Mucosa of gallbladder (tissue), 1 donor: Measurements from ENCODE around the gene YTHDF1. TPM values are rescaled to one million over a fixed set of nuclear protein-coding genes. Genes with fewer than 3 reads are reported as not detected.
A peak's percentile ranks its signal among the peaks of the same experiment; 100 is the strongest.

Experiments used
- DNase-seq: peaks from one replicate; pipeline ENCODE4 v3.0.0-alpha.2; 2020; ENCODE audit warnings: low spot score
- total RNA-seq: library from RNA; stranded (reverse); gene quantifications from one replicate; pipeline ENCODE4 v1.2.1, GENCODE V29; 2021
- donor health status: DM: no; HTN: no; CAD: no.

YTHDF1 gene
- total RNA-seq, 1 donor from 2014 or later = 40.8 TPM

DNA sequence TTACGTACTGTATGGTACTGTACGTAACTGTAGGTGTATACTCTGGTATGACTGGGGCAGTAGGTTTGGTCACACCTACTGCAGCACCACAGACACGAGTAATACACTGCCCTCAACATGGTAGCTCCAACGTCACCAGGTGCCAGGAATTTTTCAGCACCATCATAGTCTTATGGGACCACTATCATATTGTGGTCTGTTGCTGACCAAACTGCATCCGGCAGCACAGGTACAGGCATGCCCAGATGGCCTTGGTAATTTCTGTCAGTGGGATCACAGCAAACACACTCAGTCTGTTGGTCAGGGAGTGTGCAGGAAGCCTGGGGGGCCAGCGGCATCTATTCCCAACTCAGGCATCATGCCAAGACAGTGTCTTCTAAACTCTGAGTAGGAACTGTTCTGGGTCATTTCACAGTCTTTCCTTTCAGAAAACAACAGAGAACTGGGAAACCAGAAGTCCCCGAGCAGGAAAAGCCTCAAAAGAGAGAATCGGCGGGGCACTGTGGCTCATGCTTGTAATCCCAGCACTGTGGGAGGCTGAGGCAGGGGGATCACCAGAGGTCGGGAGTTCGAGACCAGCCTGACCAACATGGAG lies 5.8 kb downstream of the YTHDF1 start:
- DNase-seq = no peak

GRCh38 chr20:63208346-63208909 lies 7.5 kb downstream of the YTHDF1 start:
- DNase-seq = no peak

- no peak for DNase-seq
These were observed 9.1 kb downstream of the YTHDF1 start for GRCh38 chr20:63206878-63207277.

GRCh38 chr20:63205896-63206295 lies 10.0 kb downstream of the YTHDF1 start:
- no peak for DNase-seq

GRCh38 chr20:63204362-63204761 lies 11.6 kb downstream of the YTHDF1 start:
- no peak for DNase-seq

DNA sequence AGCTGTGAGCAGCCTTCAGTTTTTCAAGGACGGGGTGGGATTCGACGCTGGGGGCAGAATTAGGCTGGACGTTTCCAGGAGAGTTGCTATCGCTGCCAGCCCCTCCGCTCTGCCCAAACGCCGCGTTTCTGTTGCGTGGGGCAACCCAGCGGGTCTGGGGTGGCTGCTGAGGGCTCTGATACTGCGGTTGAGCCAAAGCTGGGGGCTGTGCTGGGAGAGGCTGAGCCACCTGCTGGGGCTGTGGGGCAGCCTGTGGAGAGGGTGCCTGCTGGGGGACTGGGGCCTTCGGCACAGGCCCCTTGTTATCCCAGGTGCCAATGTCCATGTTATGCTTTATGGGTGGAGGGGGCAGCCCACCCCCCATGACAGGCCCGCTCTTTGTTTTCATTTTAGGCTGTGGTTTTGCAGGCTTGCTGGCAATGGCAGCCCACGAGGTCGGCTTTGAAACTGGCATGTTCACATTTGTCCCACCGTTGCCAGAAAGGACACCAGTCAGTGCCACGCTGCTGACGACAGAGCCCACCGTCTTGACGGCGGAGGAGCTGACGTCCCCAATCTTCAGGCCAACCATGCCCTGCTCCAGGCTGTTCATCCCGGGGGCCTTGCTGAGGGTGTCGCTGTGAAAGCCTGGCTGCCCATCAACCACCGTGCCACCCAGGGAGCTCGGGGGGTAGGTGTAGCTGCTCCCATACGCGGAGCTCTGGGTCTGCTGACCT lies 13.0 kb downstream of the YTHDF1 start:
- DNase-seq = no peak

- DNase-seq = no peak
These were observed 13.9 kb downstream of the YTHDF1 start for GRCh38 chr20:63202021-63202420.

GRCh38 chr20:63198606-63199005 lies 17.3 kb downstream of the YTHDF1 start:
- no peak for DNase-seq

DNA sequence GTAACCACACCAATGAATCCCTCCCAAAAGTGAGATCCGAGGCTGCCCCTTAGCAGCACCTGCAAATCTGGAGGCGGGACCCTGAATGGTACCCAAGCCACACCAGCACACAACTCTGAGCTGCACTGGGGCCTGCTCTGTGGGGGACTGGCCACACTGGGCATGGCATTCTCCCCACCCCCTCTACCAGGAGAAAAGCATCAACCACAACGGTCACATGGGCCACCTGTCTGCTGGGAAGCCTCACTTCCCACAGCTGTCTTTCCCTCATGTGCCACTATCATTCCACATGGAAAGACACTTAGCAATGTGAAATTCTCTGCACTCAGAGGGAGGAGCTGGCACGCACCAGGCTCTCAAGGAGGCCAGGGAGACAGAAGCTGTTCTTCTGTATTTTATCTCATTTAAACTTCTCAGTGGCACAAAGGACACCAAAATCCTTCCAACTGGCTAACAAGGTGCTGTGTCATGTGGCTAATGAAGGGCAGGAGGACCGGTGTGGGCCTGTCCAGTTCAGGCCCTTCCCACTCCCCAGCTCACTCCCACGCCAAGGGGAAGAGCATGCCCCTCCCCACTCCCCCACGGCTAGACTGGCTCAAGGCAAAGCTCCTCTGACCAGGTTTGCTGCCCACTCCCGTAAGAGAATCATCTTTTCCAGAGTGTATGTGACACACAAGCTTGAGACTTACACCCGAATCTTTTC lies 19.0 kb downstream of the YTHDF1 start:
- DNase-seq = no peak

DNA sequence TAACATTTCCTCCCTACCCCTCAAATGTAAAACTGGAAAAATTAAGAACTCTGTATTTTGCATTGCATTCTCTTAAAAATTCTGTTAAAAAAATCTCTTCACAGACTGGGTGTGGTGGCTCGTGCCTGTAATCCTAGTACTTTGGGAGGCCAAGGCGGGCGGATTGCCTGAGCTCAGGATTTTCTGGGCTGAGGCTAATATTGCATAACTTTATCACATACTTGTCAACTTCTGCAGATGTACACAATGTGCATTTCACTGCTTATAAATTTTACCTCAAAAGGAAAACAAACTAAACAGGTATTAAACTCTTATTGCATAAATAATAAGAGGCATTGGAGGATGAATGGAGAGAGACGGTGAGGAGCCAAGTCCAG lies 21.1 kb downstream of the YTHDF1 start:
- no peak for DNase-seq

DNA sequence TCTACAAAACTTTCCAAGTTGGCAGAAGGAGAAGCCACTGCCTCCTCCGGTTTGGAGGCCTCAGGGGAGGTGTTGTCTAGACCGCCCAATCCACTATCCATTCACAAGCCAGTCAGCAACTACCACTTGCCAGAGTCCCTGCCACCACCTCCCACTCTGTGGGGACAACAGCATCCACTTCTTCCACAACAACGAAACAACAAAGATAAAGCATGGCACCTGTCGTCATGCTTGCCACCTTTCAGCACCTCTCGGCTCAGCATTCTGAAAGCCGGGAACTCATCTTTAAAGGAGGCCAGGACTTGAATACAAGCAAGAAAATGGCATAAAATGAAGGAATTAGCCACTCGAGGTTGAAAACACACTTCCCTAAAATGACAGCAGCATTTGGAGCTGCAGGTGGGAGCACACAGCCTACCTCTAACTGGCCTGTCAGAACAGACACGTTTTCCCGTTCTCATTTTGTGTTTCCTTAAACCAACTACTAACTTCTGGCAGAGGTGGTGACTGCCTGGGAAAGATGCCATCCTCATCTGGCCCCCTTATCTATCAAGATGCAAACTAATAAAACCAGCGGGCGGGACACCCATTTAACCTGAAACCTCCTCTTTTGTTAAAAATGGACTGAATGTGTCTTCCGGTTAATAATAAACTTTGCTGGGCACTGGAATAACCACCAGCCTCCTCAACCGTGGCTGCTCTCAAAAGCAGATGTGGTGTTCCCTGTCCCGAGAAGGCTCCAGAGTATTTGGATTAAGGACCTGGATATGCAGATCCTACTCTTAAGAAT lies 21.7 kb downstream of the YTHDF1 start:
- DNase-seq = no peak

GRCh38 chr20:63192721-63193120 lies 23.2 kb downstream of the YTHDF1 start:
- DNase-seq = no peak

- peak; percentile 93 for DNase-seq
These were observed 24.5 kb downstream of the YTHDF1 start for GRCh38 chr20:63191400-63191799.

- no peak for DNase-seq
These were observed 25.1 kb downstream of the YTHDF1 start for GRCh38 chr20:63190828-63191227.

DNA sequence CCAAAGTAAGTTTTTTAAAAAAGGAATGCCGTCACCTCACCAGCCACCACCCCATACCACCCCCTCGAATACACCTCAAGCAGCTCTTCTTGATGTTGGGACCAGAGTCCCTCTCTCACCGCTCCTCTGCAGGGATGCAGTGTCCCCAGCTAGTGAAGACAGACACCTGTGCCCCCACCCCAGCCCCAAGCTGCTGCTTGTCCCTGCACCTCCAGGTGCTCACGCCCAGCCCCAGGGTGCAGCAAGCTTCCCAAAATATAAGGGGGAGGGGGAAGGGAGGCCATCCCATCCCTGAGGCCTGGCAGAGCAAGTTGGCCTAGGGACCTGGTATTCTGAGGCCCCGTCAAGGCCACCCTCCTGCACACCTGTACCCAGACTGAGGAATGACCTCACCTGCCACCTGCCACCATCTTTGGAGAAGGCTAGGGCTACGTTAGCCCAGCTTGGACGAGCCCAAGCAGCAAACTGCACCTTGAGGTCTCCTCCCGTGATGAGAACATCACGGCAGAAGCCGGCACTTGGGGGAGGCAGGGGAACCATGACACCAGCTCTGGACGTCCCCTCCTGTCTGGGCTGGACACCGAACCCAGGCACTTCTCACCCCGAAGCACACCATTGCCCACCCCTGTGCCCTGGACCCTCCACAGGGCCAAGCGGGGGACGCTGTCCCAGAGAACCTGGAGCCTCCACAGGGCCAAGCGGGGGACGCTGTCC lies 25.9 kb downstream of the YTHDF1 start:
- no peak for DNase-seq

- no peak for DNase-seq
These were observed 26.6 kb downstream of the YTHDF1 start for GRCh38 chr20:63189322-63189642.

- DNase-seq = no peak
These were observed 27.1 kb downstream of the YTHDF1 start for GRCh38 chr20:63188641-63189321.

- no peak for DNase-seq
These were observed 27.8 kb downstream of the YTHDF1 start for GRCh38 chr20:63188159-63188442.

- no peak for DNase-seq
These were observed 28.4 kb downstream of the YTHDF1 start for GRCh38 chr20:63187338-63188158.
